ENCODE results near the gene KLK5.

Gene KLK5

GRCh38 chr19:50952910-50953309 is at the start of gene KLK5:
KLK5 (minus strand) TSS chr19:50953038; CDS start chr19:50952657, 381 bp downstream.
- DNase-seq (ENCODE audit: low read depth): no peak
- no peak within 1 kb of the TSS for H3K4me3 ChIP-seq (ENCODE audit: low read depth, low read length)

GRCh38 chr19:51002089-51002532 is 49.3 kb upstream of the KLK5 start:
- no peak for DNase-seq (ENCODE audit: low read depth)
- H3K4me3 ChIP-seq (ENCODE audit: low read depth, low read length): no peak overlapping the region
- TF ChIP-seq CTCF (conservative IDR thresholded peaks at IDR 0.05; ENCODE audit: low read depth, low read length): no peak

More at GRCh38 chr19:50952910-50953309, at the start of gene KLK5:
- TF ChIP-seq CTCF (conservative IDR thresholded peaks at IDR 0.05; ENCODE audit: low read depth, low read length): no peak

GRCh38 chr19:51001515-51001914 is 48.7 kb upstream of the KLK5 start, which contains the start of gene KLK8:
KLK8 (minus strand) TSS chr19:51001604; CDS start chr19:51001167, 437 bp downstream.
- no peak within 1 kb of the TSS for H3K4me3 ChIP-seq (ENCODE audit: low read depth, low read length)
- DNase-seq (ENCODE audit: low read depth): no peak
- TF ChIP-seq CTCF (conservative IDR thresholded peaks at IDR 0.05; ENCODE audit: low read depth, low read length): no peak

GRCh38 chr19:51000981-51001380 is 48.1 kb upstream of the KLK5 start:
- DNase-seq (ENCODE audit: low read depth): no peak
- no peak for TF ChIP-seq CTCF (conservative IDR thresholded peaks at IDR 0.05; ENCODE audit: low read depth, low read length)
- H3K4me3 ChIP-seq (ENCODE audit: low read depth, low read length): no peak overlapping the region

- H3K4me3 ChIP-seq (ENCODE audit: low read depth, low read length): no peak overlapping the region
- DNase-seq (ENCODE audit: low read depth): no peak
- no peak for TF ChIP-seq CTCF (conservative IDR thresholded peaks at IDR 0.05; ENCODE audit: low read depth, low read length)
Observed at GRCh38 chr19:51000426-51000825, 47.6 kb upstream of the KLK5 start.

- H3K4me3 ChIP-seq (ENCODE audit: low read depth, low read length): no peak overlapping the region
- TF ChIP-seq CTCF (conservative IDR thresholded peaks at IDR 0.05; ENCODE audit: low read depth, low read length): no peak
- DNase-seq (ENCODE audit: low read depth): no peak
Observed at GRCh38 chr19:50998686-50999085, 45.8 kb upstream of the KLK5 start.

- DNase-seq (ENCODE audit: low read depth): no peak
- no peak overlapping the region for H3K4me3 ChIP-seq (ENCODE audit: low read depth, low read length)
- no peak for TF ChIP-seq CTCF (conservative IDR thresholded peaks at IDR 0.05; ENCODE audit: low read depth, low read length)
Observed at GRCh38 chr19:50998061-50998460, 45.2 kb upstream of the KLK5 start.
